ENCODE data around the gene FZD4.

GRCh38 chr11:86988351-86988881 is 33.2 kb upstream of the FZD4 start:
- TF ChIP-seq CTCF (IDR thresholded peaks at IDR 0.05) (no peak), POLR2A (IDR thresholded peaks at IDR 0.05) (no peak)

Data from adrenal gland (tissue), 5 donors.